ENCODE data around the gene HOXA2.

HOXA2 gene

DNA sequence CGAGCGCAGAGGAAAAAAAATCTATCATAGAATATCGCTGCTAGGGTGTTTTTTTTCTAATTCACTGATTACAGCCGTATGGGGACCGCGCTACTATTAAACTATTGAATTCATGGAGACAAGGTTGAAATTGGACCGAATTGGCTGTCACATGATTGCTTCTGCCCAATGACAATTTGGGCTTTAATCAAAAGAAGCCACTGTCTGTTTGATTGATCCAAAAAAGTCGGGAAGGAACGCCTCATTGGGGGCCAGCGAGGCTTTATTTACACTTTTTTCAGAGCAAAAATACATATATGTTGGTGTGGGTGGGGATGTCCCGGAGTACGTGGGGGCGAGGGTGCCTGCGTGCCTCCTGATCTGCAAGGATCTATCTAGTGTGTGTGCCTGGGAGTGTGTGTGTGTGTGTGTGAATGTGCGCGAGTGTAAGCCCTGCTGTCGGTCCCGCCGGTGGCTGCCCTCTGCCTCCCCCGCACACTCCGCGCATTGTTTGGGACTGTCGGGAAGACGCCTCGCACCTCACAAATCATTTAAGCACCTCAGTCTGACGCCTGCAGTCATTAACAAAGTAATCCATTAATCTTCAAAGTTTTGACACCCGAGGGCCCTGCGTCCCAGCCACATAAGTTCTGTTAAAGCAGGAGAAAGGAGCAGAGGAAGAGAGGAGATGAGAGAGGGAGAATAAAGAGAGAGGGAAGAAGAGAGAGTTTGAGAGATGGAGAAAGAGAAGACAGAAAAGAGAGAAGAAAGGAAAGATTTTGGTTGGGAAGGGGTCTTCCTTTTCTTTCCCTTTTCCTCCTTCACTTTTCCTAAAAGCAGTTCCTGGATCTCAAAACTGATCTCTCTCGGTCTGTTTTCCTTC is at the start of gene HOXA2:
HOXA2 (minus strand) TSS at position 103 of the 862 bp plus-strand sequence. CDS start 183 bp downstream, outside the sequence.
- no peak for DNase-seq

DNA sequence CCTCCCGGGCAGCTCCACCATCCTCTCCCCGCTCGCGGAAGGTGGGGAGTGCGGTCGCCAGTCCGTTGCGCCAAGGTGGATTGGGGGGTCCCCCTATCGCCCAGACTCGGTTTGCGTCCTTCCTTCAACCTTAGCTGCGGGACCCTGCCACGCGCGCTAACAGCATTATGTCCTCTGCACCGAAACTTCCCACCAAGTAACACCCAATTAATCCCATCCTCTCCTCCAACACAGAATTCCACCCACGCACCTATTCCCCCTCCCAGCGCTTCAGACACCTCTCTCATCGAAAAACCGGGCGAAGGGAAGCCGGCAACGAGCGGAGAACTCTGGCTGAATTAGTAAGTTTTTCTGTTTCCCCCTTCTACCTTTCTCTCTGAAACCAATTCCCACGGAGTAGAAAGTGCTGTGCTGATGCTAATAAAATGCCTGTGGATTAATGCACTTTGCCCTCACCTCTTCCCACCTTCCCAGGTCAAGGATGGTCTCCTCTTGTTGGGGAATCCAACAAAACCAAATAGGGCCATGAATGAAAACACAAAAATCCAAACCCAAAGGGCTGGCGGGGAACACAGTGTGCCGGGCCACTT is 49.0 kb upstream of the HOXA2 start:
- no peak for DNase-seq

DNA sequence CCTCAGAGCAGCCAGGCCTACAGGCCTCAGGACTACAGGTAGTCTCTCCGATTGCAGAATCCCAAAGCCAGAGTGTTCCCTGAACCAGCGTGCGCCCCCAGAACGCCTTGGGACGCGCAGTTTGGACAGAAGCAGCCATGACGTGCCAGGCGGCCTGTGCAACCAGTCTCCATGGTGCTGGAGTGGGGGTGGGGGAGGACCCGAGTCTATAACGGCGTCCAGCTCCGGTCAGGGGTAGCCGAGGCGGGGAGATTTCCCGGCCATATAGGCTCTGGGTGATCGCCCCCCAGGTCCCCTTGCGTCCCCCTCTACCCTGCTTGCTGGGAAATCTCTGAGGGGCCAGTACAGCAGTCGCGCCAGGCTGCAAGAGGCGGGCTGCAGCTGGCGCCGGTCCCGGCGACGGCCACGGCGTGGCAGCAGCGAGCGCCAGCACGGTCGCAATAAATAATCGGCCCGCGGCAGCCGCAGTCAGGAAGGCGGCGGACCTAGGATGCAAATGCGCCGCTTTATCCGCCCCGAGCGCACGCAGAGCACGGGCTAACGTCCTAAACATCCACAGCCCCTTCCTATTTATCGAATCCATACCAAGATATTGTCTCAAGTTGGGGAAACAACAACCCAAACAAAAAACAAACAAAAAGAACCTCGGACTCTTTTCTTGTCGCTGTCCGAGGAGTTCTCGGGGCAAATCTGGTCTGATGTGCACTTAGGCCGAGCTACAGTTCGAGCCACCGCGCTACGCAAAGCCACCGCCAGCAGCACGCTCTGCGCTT is 48.3 kb upstream of the HOXA2 start:
- DNase-seq, result peak; percentile 57

DNA sequence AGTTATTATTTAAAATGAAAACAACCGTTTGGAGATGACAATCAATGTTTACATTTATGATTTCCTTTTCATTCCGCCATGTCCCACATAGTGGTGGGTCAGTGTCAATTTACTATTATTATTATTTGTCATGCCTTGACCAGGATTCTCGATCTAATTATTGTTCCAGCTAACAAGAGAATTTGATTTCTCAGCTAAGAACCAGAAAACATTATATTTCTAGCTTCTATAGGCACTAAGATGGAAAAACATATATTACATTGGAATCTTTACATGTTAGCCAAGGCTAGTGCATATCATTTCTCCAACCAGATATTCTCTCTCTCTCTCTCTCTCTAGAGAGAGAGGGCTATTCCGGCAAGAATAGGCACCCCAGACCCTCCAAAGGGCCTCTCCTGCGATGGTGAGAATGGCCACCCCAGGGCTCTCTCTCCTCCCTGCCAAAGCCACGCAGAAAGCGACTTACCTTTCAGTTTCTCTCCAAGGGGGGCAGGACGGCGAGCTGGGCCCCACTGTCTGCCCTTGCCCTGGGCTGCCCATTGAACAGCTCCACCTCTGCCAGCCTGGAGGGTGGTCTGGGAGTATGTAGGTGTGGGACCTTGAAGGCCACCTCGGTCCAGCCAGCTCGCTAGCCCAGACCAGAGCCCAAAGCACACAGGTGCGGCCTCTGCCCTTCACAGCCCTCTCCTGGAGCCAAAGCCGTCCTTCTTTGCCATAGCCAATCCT is 47.5 kb upstream of the HOXA2 start:
- no peak for DNase-seq

DNA sequence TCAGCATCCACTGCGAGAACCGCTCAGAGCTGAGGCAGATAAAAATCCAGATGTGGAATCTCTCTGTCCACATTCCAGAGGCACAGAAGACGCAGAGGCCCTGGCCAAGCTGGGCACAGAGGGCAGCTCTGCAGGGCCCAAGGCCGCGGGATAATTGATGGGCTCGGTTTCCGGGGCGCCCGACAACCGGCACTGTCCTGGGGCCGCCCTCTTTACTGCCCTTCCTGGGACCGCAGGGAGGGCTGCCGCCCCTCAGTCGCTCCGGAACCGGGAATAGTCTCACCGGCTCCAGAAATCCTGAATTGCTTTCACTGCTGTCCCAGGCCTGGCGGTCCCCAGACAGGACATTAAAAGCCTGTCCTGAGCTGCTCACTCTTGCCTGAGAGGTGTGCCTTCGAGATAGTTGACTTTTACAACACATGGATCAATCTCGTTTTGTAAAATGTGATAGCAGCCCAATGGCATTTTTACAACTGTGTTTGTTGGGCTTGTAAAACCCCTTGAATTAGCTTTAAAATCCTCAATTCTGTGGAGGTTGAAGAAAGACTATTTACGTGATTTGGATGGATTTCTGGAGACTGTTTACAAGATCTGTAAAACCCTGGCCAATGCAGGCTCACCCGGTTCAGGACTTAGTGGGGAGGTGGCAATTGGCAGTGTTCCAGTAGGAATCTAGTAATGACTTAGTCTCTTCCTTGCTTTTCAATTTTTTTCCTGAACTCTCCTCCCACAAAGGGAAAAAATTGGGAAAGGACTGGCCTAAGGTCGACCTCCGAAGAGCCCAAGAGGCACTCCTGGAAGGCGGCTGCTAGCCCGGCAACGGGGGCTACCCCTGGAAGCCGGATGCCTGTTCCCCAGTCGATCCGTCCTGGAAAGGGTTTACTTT is 46.5 kb upstream of the HOXA2 start:
- DNase-seq, result no peak

DNA sequence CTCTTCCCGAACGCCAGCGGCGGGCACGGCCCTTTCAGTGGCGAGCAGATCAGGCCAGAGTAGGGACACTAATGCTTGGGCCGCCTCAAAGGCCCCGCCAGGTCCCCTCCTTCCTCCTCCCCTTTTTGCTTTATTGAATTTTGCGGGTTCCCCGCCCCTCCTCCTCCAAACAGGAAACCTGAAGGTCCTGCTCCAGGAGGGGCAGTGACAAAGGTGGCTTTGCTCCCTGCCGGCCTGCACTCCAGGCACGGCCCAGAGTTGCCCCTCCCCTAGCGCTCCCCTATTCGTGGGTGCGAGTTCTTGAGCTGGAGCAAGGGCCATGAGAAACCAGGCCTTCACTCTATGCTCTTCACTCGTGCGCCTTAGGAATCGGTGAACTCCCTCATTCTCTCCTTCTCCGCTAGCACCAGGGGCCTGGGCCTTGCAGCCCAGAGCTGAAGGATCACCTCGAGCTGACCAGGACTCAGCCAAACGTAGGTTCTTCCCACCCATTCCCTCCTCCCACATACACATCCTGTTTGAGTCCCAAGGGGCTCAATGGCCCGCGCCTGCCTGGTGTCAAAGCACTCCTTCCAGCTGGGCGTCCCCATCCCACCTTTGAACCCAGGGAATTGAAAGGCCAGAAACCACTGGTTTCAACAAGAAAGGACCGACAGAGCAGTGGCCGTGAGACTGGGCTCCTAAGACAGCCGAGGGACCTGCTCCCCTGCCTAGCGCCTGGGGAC is 45.7 kb upstream of the HOXA2 start:
- DNase-seq, result no peak

DNA sequence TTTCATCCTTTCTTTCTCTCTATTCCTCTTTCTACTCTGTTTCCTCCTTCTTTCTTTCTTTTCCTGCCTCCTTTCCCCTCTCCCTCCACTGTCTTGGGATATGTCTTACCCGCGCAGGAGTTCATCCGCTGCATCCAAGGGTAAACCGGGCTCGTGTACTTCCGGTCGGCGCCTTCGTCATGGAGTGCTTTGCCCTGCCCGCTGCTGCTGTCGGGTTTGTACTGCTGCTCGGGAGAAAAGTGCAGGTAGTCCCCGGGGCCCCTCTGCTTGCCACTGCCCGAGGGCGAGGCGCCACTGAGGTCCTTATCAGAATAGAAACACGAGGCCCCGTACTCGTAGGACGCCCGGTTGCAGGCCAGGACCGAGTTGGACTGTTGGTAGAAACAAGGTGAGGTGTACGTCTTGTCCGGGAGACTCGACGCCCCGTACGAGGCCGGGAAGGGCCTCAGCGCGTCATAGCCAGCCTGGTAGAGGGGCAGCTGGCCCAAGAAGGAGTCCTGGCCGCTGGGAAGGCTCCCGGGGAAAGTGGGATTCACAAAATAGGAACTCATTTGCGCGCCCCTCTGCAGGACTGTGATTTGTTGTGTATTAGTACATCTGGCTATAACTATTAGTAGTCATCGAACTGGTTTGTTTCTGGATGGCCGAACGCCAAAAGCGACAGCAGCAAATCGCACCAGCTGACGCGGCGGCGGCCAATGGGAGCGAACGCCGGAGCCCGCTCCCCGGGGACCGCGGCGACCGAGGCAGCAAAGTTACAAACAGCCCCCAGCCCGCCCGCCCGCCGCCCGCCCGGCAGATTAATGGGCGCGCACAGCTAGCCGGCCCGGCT is 44.9 kb upstream of the HOXA2 start, which contains the start of gene HOXA6:
HOXA6 (minus strand) TSS at position 576 of the 832 bp plus-strand sequence; CDS start at position 551, 25 bp downstream.
- DNase-seq, result no peak

DNA sequence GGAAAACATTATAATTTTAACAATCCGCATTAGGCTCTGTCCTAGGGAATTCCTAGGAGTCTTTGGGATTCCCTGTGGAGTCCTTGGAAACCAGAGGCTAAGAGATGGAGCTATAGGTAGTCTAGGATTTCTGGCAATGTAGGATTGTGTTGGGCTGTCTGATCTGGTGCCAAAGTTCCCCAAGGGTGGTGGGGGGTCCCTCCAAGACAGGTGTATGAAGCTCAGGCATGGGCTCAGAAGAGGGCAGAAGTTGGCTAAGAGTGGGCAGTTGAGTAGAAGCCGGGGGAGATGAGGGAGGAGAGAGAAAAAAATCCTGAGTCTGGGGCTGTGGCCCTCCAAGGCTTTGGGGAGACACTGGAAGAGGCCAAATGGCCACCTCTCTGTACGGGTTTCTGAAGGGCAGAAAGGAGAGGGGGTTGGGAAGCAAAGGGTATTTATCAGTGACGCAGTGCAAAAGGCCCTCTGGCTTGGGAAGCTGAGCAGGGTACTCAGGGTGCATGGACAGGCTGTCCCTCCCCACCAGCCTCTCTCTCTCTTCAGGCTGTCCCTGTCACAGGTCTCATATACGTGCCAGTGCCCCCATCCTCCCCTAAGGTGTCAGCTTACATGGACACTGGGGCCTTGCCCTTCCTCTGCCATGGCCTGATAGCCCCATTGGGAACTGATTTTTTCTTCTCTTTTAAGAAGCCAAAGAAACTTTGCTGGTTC is 44.2 kb upstream of the HOXA2 start:
- DNase-seq, result no peak

DNA sequence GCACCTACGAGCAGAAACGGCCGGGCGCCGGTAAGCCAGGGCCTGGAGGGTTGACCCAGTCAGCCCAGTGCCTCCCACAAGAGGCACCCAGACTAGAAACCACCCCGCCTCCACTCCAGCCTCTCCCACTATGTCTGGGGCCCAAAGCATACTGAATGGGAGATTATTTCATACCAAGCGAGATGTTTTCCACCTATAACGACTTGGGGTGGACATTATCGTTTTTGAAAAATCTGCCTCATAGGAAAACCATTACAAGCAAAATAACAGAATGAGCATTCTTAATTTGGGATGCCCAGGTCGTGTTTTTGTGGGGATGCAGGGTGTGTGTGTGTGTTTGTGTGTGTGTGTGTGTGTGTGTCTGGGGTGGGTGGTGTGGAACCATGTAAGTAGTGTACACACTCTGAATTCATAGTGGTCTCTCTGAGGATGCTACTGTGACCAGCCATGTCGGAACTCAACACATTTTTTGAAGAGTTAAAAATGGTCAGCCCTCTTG is 43.5 kb upstream of the HOXA2 start:
- no peak for DNase-seq

DNA sequence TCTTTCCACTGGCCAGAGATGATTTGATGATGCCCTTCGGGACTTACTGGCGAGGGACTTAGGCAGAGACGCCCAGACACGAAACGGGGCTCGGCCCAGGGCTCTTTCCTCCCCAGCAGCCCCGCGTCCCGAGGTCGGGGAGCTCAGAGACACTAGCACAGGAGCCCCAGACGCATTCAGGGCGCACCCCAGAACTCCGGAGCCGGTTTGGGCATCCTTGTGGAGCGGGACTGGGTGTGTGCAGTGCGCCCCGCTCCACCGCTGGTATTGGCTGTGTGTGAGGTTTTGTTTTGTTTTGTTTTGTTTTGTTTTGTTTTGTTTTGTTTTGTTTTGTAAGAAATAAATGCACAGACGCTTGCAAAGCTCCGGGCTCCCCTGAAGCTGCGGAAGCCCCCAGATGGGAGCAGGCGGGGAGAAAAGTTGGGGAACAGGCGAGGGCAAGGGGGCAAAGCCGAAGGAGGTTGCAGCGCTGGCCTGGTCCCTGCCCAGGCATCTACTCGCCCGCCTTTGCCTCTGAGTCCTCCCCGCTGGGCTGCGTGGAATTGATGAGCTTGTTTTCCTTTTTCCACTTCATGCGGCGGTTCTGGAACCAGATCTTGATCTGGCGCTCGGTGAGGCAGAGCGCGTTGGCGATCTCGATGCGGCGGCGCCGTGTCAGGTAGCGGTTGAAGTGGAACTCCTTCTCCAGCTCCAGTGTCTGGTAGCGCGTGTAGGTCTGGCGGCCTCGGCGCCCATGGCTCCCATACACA is 42.9 kb upstream of the HOXA2 start:
- DNase-seq, result no peak

DNA sequence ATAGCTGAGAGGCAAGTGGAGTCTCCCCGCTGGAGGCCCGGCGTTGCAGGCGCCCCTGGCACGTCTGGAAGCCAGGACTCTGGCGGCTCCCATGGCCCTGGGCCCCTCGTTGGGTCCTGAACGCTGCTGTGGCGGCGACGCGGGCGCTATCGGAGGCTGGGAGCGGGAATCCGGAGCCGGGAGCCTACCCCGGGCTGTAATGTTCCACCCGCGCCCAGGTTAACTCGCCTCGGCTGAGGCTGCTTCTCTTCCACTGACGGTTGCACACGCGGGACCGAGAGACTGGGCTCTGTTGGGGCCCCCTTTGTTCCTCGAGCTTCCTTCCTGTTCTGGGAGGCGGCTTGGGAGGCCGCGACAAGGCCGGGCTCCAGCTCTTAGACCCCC is 42.3 kb upstream of the HOXA2 start:
- DNase-seq, result no peak

DNA sequence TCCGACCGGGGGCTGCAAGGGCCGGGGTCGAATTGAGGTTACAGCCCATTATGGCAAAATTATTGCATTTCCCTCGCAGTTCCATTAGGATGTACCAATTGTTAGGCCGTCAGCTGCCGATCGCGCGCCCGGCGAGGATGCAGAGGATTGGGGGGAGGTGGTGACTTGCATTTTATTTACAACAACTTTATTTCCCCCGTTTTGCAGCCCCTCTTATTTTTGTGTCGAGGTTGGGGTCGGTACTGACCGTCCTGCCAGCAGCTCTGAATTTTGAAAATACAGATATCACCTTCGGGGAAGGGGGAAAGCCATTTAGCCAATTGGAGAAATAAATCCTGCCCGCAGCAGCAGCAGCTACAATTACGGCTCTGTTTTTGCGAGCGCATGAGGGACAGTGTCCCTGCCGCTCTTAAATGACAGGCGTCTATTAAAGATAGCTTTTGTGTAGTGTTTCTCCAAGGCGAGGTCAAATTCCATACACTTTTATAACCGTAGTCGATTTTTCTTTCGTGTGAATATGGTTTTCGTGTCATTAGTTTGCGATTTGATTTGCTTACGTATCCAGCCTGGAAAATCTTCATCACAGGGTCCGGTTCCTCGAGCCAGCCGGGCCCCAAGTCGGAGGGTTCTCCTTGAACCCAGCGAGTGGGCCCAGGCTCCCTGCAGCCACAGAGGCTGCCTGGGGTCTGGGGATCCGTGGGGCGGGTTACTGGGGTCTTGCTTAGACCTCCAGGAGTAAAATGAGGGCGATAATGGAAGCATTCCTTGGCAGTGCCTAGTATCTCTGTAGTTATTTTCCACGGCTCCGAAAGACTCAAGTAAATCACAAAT is 41.7 kb upstream of the HOXA2 start:
- DNase-seq, result no peak

DNA sequence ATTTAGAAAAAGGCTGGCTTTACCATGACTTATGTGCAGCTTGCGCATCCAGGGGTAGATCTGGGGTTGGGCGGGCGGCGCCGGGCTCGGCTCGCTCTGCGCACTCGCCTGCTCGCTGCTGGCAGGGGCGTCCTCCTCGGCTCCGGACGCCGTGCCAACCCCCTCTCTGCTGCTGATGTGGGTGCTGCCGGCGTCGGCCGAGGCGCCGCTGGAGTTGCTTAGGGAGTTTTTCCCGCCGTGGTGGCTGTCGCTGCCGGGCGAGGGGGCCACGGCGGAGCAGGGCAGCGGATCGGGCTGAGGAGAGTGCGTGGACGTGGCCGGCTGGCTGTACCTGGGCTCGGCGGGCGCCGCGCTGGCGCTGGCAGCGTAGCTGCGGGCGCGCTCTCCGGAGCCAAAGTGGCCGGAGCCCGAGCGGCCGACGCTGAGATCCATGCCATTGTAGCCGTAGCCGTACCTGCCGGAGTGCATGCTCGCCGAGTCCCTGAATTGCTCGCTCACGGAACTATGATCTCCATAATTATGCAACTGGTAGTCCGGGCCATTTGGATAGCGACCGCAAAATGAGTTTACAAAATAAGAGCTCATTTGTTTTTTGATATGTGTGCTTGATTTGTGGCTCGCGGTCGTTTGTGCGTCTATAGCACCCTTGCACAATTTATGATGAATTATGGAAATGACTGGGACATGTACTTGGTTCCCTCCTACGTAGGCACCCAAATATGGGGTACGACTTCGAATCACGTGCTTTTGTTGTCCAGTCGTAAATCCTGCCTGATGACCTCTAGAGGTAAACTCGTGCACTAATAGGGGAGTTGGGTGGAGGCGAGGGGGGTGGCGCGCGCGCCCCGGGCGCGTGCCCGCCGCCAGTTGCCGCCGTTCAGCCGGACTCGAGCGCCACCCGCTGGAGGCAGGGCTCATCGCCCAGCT is 40.8 kb upstream of the HOXA2 start, which contains the start of gene HOXA5:
HOXA5 (minus strand) TSS at position 659 of the 927 bp plus-strand sequence; CDS start at position 585, 74 bp downstream.
- DNase-seq, result no peak

DNA sequence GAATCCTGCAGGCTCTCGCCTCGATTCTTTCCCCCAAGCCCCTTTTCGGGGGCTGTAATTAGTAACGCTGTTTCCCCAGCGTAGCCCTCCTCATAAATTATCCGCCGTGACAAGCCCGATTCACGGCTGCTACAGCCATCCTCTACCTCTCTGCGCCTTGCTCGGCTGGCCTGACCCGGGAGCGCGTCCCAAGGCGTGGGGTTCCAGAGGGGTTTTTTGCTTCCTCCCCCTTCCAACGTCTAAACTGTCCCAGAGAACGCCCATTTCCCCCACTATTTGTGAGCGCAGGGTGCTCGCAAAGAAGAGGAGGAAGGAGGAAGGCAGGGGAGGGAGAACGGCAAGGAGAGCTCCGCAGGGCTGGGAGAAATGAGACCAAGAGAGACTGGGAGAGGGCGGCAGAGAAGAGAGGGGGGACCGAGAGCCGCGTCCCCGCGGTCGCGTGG is 40.1 kb upstream of the HOXA2 start:
- DNase-seq, result no peak

DNA sequence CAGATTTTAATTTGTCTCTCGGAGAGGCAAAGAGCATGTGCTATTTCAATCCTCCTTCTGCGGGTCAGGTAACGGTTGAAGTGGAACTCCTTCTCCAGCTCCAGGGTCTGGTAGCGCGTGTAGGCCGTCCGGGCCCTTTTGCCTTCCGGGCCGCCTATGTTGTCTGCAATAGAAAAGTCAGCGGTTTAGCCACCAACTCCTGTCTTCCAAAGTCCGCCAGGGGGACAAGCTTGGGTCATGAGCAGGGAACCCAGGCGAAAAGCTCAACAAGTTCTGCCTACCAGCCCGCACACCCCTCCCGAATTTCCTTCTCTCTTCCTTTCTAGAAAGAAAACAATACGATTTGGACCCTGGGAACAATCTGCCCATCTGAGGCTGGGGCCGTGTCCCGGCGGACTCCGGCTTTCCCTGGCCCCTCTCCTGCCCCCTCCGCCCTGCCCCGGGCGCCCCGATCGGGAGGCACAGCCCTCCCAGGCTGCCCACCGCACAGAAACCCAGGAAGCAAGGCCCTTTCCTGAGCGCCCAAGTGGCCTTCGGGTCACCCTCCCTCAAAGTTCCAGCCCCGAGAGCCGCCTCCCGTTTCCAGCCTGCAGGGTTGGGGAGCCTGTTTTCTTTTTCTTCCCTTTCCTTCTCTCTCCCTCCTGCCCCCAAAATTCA is 39.6 kb upstream of the HOXA2 start:
- DNase-seq, result no peak
